HepG2 (cell line): ENCODE results near the gene LRRC45. TPM values are rescaled to one million over a fixed set of nuclear protein-coding genes. Genes with fewer than 3 reads are reported as not detected.

ENCODE experiments used
- ARNTL ChIP-seq: sonication (generic); formaldehyde crosslinking; IDR thresholded peaks from 2 replicates; pipeline ENCODE4 v1.4.0; 2020; ENCODE audit warnings: mild to moderate bottlenecking, missing genetic modification reagents
- BHLHE40 ChIP-seq: IDR thresholded peaks from 2 replicates; pipeline ENCODE4 v1.6.1; 2011; ENCODE audit warnings: low read length, improper control_type of control experiment
- EHMT2 ChIP-seq: fragments of 200-600 bp; sonication (generic); IDR thresholded peaks from 2 replicates; pipeline ENCODE4 v1.7.0; 2017; ENCODE audit warnings: antibody characterized with exemption, low read depth, low read length, borderline replicate concordance
- GABPB1 ChIP-seq: IDR thresholded peaks from 2 replicates; pipeline ENCODE4 v1.6.1; 2016; ENCODE audit warnings: mild to moderate bottlenecking, missing genetic modification reagents, moderate library complexity, missing compliant biosample characterization
- HNRNPL ChIP-seq: fragments of 200-400 bp; formaldehyde crosslinking; IDR thresholded peaks from 2 replicates; pipeline ENCODE4 v1.6.1; 2017; ENCODE audit warnings: mild to moderate bottlenecking, low read depth, low read length
- KDM6A ChIP-seq: IDR thresholded peaks from 2 replicates; pipeline ENCODE4 v1.6.1; 2016; ENCODE audit warnings: low read depth
- NCOA2 ChIP-seq: sonication (generic); formaldehyde crosslinking; IDR thresholded peaks from 2 replicates; pipeline ENCODE4 v1.8.0; 2022; ENCODE audit warnings: inconsistent platforms
- NONO ChIP-seq, 2 experiments: fragments of 450-650 bp in 1 of 2; sonication (generic) in 1 of 2; formaldehyde crosslinking in 1 of 2; IDR thresholded peaks in 1 of 2; conservative IDR thresholded peaks in 1 of 2; 2 replicates each; pipeline versions ENCODE4 v1.6.1 to v1.8.0; 2017 to 2022; ENCODE audit warnings: mild to moderate bottlenecking in 1 of 2, missing genetic modification reagents in 1 of 2, moderate library complexity in 1 of 2
- SPEN ChIP-seq: sonication (generic); formaldehyde crosslinking; IDR thresholded peaks from 2 replicates; pipeline ENCODE4 v1.5.1; 2020; ENCODE audit warnings: low read depth, mild to moderate bottlenecking, missing genetic modification reagents
- ZC3H13 ChIP-seq: sonication (generic); formaldehyde crosslinking; IDR thresholded peaks from 2 replicates; pipeline ENCODE4 v1.8.1; 2023; ENCODE audit warnings: mild to moderate bottlenecking, missing genetic modification reagents, moderate library complexity
- ZFP1 ChIP-seq: IDR thresholded peaks from 2 replicates; pipeline ENCODE4 v1.6.1; 2016
- ZNF3 ChIP-seq: IDR thresholded peaks from 2 replicates; pipeline ENCODE4 v1.7.0; 2017; ENCODE audit warnings: inconsistent platforms
- ZNF431 ChIP-seq: sonication (generic); formaldehyde crosslinking; IDR thresholded peaks from 2 replicates; pipeline ENCODE4 v1.9.0; 2022; ENCODE audit warnings: missing genetic modification reagents, low read depth, mild to moderate bottlenecking, borderline replicate concordance
- ZNF552 ChIP-seq: sonication (generic); formaldehyde crosslinking; IDR thresholded peaks from 2 replicates; pipeline ENCODE4 v1.9.0; 2022; ENCODE audit warnings: missing genetic modification reagents, mild to moderate bottlenecking, borderline replicate concordance
- ZNF619 ChIP-seq: sonication (generic); formaldehyde crosslinking; IDR thresholded peaks from 2 replicates; pipeline ENCODE4 v1.4.0; 2020; ENCODE audit warnings: mild to moderate bottlenecking, missing genetic modification reagents
- ZSCAN25 ChIP-seq: sonication (generic); formaldehyde crosslinking; IDR thresholded peaks from 2 replicates; pipeline ENCODE4 v1.8.0; 2022; ENCODE audit warnings: mild to moderate bottlenecking, missing genetic modification reagents
- polyA plus RNA-seq, 8 experiments: library from polyadenylated mRNA; depleted of rRNA in 3 of 8; stranded (reverse) in 7 of 8; unstranded in 1 of 8; fragments of >200 nt; fragmentation: Illumina TruSeq in 4 of 8; extraction: Trizol in 4 of 8; gene quantifications; 2 replicates each; pipeline versions ENCODE4 v1.2.1 to v1.2.3, GENCODE V29; 2011 to 2016; ENCODE audit warnings: low read depth in 4 of 8, missing spikeins in 1 of 8, mixed read lengths in 1 of 8; ENCODE audit not compliant: insufficient read depth in 1 of 8
- total RNA-seq, 5 experiments: library from RNA; depleted of rRNA; stranded (reverse); fragments of >200 nt; fragmentation: Illumina TruSeq; extraction: Trizol; gene quantifications; 2 replicates each; pipeline ENCODE4 v1.2.3, GENCODE V29; 2016; ENCODE audit warnings: low read depth in 1 of 5
- TF ChIP-seq, protein P1 (sequence below): IDR thresholded peaks from 2 replicates; pipeline ENCODE4 v1.6.1; 2016; ENCODE audit warnings: mild to moderate bottlenecking, missing biosample characterization, missing genetic modification reagents
- TF ChIP-seq, protein P2 (sequence below): sonication (generic); formaldehyde crosslinking; IDR thresholded peaks from 2 replicates; pipeline ENCODE4 v1.5.1; 2020; ENCODE audit warnings: missing genetic modification reagents, mild to moderate bottlenecking, borderline replicate concordance
- TF ChIP-seq, protein P3 (sequence below): sonication (generic); formaldehyde crosslinking; IDR thresholded peaks from 2 replicates; pipeline ENCODE4 v1.4.0; 2020; ENCODE audit warnings: missing genetic modification reagents
- TF ChIP-seq, protein P4 (sequence below): sonication (generic); formaldehyde crosslinking; IDR thresholded peaks from 2 replicates; pipeline ENCODE4 v1.5.1; 2020; ENCODE audit warnings: mild to moderate bottlenecking, missing genetic modification reagents
- TF ChIP-seq, protein P5 (sequence below): IDR thresholded peaks from 2 replicates; pipeline ENCODE4 v1.6.1; 2016; ENCODE audit warnings: low read depth, borderline replicate concordance

The LRRC45 gene
- total and polyA plus RNA-seq, 2 of the 13 experiments (the other 11 are each of a cell fraction or from before 2014, with no cell fraction given), result 11.6 to 48.1 TPM

DNA sequence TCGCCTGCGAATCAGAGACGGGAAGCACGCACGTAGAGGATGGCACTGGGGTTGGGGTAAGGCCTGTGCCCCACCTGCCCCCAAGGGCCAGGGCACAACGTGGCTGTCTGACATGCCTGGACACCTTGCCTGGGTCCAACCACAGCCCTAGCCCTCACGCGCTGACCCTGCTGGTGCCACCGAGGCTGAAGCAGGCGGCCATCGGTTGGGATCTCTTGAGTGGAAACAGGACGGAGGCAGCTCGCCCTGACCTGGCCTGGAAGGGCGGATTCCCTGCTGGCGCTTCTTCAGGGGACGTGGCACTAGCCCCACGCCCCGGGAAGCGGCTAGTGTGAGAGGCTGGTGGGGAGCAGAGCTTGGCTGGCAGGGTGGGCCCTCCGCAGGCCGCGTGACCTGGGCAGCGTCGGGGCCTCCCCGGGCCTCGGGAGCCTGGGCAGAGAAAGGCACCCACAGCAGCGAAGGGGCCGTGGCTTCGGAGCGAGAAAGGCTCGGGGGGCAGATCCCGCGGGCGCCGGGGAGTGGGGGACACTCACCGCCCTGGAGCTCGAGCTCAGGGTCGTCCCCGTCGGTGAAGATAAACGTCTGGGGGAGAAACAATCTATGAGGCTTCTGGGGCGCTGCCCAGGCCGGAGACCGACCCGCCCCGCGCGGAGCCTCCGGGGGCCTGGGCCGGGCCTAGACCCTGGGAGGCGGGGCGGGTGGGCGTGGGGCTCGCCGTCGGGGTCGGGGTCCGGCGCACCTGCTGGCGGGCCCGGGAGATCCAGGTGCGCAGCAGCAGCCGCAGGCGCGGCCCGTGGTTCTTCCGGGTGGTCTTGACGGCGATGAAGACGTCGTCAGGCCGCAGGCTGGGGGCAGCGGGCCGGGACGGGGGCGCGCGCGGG is 27.9 kb downstream of the LRRC45 start (continued):
- TF ChIP-seq, protein P1, sequence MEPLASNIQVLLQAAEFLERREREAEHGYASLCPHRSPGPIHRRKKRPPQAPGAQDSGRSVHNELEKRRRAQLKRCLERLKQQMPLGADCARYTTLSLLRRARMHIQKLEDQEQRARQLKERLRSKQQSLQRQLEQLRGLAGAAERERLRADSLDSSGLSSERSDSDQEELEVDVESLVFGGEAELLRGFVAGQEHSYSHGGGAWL (CRISPR knock-in tag), result 0 out of 2 replicates have a peak, but pooled peaks have one; percentile 48
- TF ChIP-seq SPEN (CRISPR knock-in tag) (peak; percentile 58), NONO (IDR thresholded peaks at IDR 0.05) (no peak), NONO (CRISPR knock-in tag; conservative IDR thresholded peaks at IDR 0.05) (no peak; the same call in 1 of the 2 replicates), BHLHE40 (no peak), GABPB1 (peak; percentile 60; the same call in 1 of the 2 replicates), ZC3H13 (CRISPR knock-in tag) (no peak), ZNF431 (CRISPR knock-in tag) (no peak), ZSCAN25 (peak; percentile 29; the same call in 1 of the 2 replicates), EHMT2 (no peak), KDM6A (CRISPR knock-in tag) (no peak), ZNF619 (CRISPR knock-in tag) (0 out of 2 replicates have a peak, but pooled peaks have one; percentile 51), HNRNPL (peak; percentile 61), ZNF552 (no peak), ZNF3 (CRISPR knock-in tag) (no peak), NCOA2 (CRISPR knock-in tag) (no peak), ZFP1 (CRISPR knock-in tag) (no peak), ARNTL (0 out of 2 replicates have a peak, but pooled peaks have one; percentile 47)
- TF ChIP-seq, protein P2, sequence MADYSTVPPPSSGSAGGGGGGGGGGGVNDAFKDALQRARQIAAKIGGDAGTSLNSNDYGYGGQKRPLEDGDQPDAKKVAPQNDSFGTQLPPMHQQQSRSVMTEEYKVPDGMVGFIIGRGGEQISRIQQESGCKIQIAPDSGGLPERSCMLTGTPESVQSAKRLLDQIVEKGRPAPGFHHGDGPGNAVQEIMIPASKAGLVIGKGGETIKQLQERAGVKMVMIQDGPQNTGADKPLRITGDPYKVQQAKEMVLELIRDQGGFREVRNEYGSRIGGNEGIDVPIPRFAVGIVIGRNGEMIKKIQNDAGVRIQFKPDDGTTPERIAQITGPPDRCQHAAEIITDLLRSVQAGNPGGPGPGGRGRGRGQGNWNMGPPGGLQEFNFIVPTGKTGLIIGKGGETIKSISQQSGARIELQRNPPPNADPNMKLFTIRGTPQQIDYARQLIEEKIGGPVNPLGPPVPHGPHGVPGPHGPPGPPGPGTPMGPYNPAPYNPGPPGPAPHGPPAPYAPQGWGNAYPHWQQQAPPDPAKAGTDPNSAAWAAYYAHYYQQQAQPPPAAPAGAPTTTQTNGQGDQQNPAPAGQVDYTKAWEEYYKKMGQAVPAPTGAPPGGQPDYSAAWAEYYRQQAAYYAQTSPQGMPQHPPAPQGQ (CRISPR knock-in tag), result no peak
- TF ChIP-seq, protein P3, sequence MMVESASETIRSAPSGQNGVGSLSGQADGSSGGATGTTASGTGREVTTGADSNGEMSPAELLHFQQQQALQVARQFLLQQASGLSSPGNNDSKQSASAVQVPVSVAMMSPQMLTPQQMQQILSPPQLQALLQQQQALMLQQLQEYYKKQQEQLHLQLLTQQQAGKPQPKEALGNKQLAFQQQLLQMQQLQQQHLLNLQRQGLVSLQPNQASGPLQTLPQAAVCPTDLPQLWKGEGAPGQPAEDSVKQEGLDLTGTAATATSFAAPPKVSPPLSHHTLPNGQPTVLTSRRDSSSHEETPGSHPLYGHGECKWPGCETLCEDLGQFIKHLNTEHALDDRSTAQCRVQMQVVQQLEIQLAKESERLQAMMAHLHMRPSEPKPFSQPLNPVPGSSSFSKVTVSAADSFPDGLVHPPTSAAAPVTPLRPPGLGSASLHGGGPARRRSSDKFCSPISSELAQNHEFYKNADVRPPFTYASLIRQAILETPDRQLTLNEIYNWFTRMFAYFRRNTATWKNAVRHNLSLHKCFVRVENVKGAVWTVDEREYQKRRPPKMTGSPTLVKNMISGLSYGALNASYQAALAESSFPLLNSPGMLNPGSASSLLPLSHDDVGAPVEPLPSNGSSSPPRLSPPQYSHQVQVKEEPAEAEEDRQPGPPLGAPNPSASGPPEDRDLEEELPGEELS, result no peak
- TF ChIP-seq, protein P4, sequence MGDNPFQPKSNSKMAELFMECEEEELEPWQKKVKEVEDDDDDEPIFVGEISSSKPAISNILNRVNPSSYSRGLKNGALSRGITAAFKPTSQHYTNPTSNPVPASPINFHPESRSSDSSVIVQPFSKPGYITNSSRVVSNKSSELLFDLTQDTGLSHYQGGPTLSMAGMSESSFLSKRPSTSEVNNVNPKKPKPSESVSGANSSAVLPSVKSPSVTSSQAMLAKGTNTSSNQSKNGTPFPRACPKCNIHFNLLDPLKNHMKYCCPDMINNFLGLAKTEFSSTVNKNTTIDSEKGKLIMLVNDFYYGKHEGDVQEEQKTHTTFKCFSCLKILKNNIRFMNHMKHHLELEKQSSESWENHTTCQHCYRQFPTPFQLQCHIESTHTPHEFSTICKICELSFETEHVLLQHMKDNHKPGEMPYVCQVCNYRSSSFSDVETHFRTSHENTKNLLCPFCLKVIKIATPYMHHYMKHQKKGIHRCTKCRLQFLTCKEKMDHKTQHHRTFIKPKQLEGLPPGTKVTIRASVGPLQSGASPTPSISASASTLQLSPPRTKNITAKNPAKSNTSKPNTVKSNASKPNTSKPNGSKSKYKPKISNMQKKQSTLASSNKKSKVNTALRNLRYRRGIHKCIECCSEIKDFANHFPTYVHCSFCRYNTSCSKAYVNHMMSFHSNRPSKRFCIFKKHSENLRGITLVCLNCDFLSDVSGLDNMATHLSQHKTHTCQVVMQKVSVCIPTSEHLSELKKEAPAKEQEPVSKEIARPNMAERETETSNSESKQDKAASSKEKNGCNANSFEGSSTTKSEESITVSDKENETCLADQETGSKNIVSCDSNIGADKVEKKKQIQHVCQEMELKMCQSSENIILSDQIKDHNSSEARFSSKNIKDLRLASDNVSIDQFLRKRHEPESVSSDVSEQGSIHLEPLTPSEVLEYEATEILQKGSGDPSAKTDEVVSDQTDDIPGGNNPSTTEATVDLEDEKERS (CRISPR knock-in tag), result 0 out of 2 replicates have a peak, but pooled peaks have one; percentile 76
- TF ChIP-seq, protein P5, sequence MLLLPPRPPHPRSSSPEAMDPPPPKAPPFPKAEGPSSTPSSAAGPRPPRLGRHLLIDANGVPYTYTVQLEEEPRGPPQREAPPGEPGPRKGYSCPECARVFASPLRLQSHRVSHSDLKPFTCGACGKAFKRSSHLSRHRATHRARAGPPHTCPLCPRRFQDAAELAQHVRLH (CRISPR knock-in tag), result no peak
